IPS DF 6.9 (cell line): ENCODE data around the gene PDX1.

Source experiments
- DNase-seq: peaks from one replicate; pipeline ENCODE4 v3.0.0-alpha.2; 2013; ENCODE audit warnings: low read depth, low spot score
- H3K27ac ChIP-seq: one replicate; pipeline ENCODE4 v1.5.1; 2013; ENCODE audit warnings: low read length, control low read depth
- H3K27me3 ChIP-seq: 2 replicates; pipeline ENCODE4 v1.6.1; 2013; ENCODE audit warnings: mild to moderate bottlenecking, low read length; ENCODE audit not compliant: control insufficient read depth, insufficient read depth
- H3K36me3 ChIP-seq: 2 replicates; pipeline ENCODE4 v1.6.1; 2013; ENCODE audit warnings: low read length; ENCODE audit not compliant: control insufficient read depth, insufficient read depth
- H3K4me1 ChIP-seq: 2 replicates; pipeline ENCODE4 v1.6.1; 2013; ENCODE audit warnings: low read length; ENCODE audit not compliant: control insufficient read depth, insufficient read depth
- H3K4me3 ChIP-seq: 2 replicates; pipeline ENCODE4 v1.5.1; 2013; ENCODE audit warnings: mild to moderate bottlenecking, low read length
- H3K9me3 ChIP-seq: 2 replicates; pipeline ENCODE4 v1.6.1; 2013; ENCODE audit warnings: low read length, inconsistent platforms; ENCODE audit not compliant: control insufficient read depth, insufficient read depth
- WGBS: extraction: QIAGEN DNeasy Blood & Tissue Kit; methylation state at CpG from one replicate; pipeline ENCODE4 v1.1.7; 2013; ENCODE audit warnings: mixed read lengths, missing lambda C conversion rate; ENCODE audit not compliant: insufficient read length, insufficient coverage; 5-methylcytosine and 5-hydroxymethylcytosine counted together

The PDX1 gene

DNA sequence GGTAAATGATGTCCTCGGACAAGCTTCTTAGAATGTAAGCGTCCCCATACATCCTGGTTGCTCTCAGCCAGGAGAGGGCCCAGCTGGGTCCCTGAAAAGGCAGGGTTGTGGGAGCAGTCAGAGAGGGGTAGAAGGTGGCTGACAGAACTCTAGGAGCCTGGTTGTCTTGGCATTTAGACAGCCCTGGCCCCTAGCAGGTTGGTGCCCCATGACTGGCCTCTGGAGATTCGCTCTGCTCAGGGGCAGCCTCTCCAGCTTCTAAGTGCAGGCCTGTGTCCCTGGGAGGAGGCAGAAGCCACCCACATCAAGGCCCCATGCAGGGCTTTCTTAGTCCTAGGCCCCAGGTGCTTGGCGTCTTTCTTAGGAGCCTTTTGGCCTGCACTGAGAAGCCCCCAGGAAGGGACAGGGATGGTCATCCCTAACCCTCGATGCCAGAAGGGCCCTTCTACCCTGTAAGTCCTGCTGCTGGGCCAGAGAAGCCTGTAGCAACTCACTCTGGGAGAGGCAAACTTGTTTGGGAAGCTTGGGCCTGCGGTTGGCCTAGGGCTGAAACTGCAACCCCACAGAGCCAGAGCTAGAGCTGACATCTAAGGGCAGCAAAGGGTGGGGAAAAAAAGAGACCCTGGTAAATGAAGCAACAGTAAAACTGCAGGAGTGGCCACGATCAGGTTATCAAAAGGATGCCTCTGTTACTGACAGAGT, 52.1 kb downstream of the PDX1 start:
- H3K9me3 ChIP-seq, result no peaks in the 10 kb centered on the region
- no CpG with 5 or more reads among the region's 7 CpGs for WGBS
- H3K27ac ChIP-seq, result no peak overlapping the region
- peaks cover 10% of the 10 kb centered on the region; the same call in 1 of the 2 replicates for H3K4me1 ChIP-seq
- H3K27me3 ChIP-seq, result peaks cover 99% of the 10 kb centered on the region
- H3K4me3 ChIP-seq, result no peak overlapping the region
- no peaks in the 10 kb centered on the region for H3K36me3 ChIP-seq
- no peak for DNase-seq

DNA sequence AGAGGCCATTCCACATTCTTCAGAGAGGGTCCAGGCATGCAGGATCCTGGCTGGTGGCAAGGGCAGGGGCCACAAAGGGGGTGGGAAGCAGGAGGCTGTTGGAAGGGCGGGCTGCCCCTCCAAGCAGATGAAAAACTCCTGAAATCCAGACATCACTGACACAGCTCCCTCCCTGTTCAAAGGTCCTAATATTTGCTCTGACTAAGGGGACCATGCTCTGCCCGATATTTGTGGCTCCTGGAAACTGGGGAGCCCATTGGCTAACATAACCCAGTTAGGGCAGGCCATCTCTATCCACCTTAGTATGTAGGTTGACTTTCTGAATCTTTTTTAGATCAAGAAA, 52.6 kb downstream of the PDX1 start:
- H3K4me3 ChIP-seq, result no peak overlapping the region
- no peaks in the 10 kb centered on the region for H3K36me3 ChIP-seq
- H3K4me1 ChIP-seq, result peaks cover 10% of the 10 kb centered on the region
- WGBS, result no CpG with 5 or more reads among the region's 2 CpGs
- H3K27ac ChIP-seq, result no peak overlapping the region
- no peak for DNase-seq
- H3K9me3 ChIP-seq, result no peaks in the 10 kb centered on the region
- H3K27me3 ChIP-seq, result peaks cover 99% of the 10 kb centered on the region

DNA sequence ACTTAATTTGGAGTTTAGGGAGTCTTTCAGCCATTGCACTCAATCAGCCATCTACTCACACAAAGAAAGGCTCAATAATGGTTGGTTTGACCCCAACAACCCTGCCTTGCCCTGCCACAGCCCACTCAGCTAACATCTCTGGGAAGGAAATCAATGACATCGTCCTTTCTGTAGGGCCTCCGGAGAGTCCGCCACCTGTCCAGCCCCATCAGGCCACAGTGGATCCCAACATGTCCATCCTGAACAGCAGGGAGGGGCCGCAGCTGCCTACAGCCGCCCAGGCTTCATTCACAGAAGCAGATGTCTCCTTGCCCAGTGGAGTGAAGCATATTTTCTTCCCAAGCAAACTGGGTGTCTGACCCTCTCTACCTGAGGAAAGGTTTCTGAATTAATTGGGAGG, 53.5 kb downstream of the PDX1 start:
- Histone ChIP-seq H3K4me1 (peaks cover 11% of the 10 kb centered on the region), H3K27ac (no peak overlapping the region), H3K9me3 (no peaks in the 10 kb centered on the region), H3K4me3 (no peak overlapping the region), H3K36me3 (no peaks in the 10 kb centered on the region; the same call in 1 of the 2 replicates), H3K27me3 (peaks cover 99% of the 10 kb centered on the region)
- DNase-seq, result no peak
- WGBS, result no CpG with 5 or more reads among the region's 5 CpGs

DNA sequence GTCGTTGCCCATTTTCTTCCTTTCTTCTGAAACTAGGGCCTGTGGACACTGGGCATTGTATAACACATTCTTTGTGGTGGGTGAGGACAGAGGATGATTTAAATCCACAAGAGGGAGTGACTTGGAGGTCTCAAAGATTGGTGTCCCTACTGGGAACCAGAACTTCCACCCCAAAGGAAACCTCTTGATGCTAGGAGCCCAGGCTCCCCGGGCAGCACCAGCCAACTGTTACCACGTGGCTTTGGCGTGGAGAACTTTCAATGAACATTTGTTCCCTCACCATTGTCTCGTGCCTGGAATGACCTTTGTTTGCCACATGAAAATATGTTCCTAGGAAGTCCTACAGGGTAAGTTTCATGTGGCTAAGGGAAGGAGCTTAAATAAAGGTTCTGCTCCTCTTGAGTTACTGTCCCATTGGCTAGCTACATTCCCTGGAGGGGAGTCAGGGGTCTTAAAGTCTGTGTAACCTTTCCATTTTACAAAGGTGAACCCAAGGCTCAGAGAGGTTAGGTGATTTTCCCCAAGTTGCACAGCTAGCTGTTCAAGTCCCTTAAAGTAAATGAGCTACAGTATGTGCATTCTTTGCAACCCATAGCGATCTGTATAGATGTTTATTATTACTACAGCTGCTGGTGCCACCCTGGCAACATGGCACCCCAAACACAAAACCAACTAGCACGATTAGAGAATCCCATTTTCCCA, 54.3 kb downstream of the PDX1 start:
- H3K27me3 ChIP-seq, result peaks cover 97% of the 10 kb centered on the region
- DNase-seq, result no peak
- no CpG with 5 or more reads among the region's 7 CpGs for WGBS
- H3K27ac ChIP-seq, result no peak overlapping the region
- H3K36me3 ChIP-seq, result no peaks in the 10 kb centered on the region; the same call in 1 of the 2 replicates
- peaks cover 6% of the 10 kb centered on the region for H3K4me1 ChIP-seq
- H3K4me3 ChIP-seq, result no peak overlapping the region
- H3K9me3 ChIP-seq, result no peaks in the 10 kb centered on the region
